ENCODE results near the gene CROCC2. TPM values are rescaled to one million over a fixed set of nuclear protein-coding genes. Genes with fewer than 3 reads are reported as not detected.

Gene CROCC2
- polyA plus RNA-seq, 1 of the 3 experiments (the other 2 are of a cell fraction): not detected

- H3F3A ChIP-seq (replicated peaks; ENCODE audit: insufficient read depth): no peaks in the 10 kb centered on the region
- H3K27me3 ChIP-seq (ENCODE audit: insufficient read depth): peaks cover under 1% of the 10 kb centered on the region; the same call in 1 of the 2 replicates
- no peak overlapping the region for H2AFZ ChIP-seq (ENCODE audit: low read depth)
- peaks cover 1 to 43% of the 10 kb centered on the region in 2 experiments; a peak in 1 of 4 replicates for H3K4me1 ChIP-seq (ENCODE audit: control insufficient read depth in 1 of 2, insufficient read depth in 2 of 2, low read depth in 1 of 2, low read length in 1 of 2)
- 73% methylated on average over 18 of the region's 20 CpGs for WGBS (ENCODE audit: low lambda C conversion rate)
- DNase-seq: no peak
- no peaks in the 10 kb centered on the region for H3K9me3 ChIP-seq
- H3K4me2 ChIP-seq: no peak overlapping the region
- H3K9me2 ChIP-seq: no peaks in the 10 kb centered on the region
- no peak overlapping the region for H3K27ac ChIP-seq (ENCODE audit: low read depth in 2 of 2, low read length in 1 of 2)
- no peaks in the 10 kb centered on the region for H4K20me1 ChIP-seq (ENCODE audit: insufficient read depth)
- TF ChIP-seq SMC3 (IDR thresholded peaks at IDR 0.05; ENCODE audit: low read depth, low read length) (no peak), TCF12 (IDR thresholded peaks at IDR 0.05) (no peak), ZBTB33 (IDR thresholded peaks at IDR 0.05; ENCODE audit: borderline replicate concordance, low read depth) (no peak), MAX (IDR thresholded peaks at IDR 0.05; ENCODE audit: low read depth) (no peak), NRF1 (IDR thresholded peaks at IDR 0.05; ENCODE audit: low read depth, low read length) (no peak), EZH2phosphoT487 (IDR thresholded peaks at IDR 0.05; ENCODE audit: borderline replicate concordance, low read depth) (no peak), USF1 (IDR thresholded peaks at IDR 0.05; ENCODE audit: borderline replicate concordance, low read depth) (no peak), POLR2AphosphoS5 (IDR thresholded peaks at IDR 0.05; ENCODE audit: low read depth, low read length) (no peak), RCOR1 (IDR thresholded peaks at IDR 0.05; ENCODE audit: low read length) (no peak)
- TF ChIP-seq, protein P1, sequence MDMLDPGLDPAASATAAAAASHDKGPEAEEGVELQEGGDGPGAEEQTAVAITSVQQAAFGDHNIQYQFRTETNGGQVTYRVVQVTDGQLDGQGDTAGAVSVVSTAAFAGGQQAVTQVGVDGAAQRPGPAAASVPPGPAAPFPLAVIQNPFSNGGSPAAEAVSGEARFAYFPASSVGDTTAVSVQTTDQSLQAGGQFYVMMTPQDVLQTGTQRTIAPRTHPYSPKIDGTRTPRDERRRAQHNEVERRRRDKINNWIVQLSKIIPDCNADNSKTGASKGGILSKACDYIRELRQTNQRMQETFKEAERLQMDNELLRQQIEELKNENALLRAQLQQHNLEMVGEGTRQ (IDR thresholded peaks at IDR 0.05; ENCODE audit: borderline replicate concordance, low read depth, low read length): no peak
- ChIA-PET POLR2A (no interaction called here), CTCF (interaction anchor here (1.7 kb wide), 1 partner anchor 61 kb away, joined by 6 read pairs; no protein-coding TSS in a partner anchor)
- H3K79me2 ChIP-seq (ENCODE audit: insufficient read depth): no peaks in the 10 kb centered on the region
- no peak overlapping the region for H3K9ac ChIP-seq
- no peaks in the 10 kb centered on the region for H3K36me3 ChIP-seq (replicated peaks in 1 of 2; ENCODE audit: control insufficient read depth in 1 of 2, insufficient read depth in 2 of 2, low read length in 1 of 2)
- no peak overlapping the region for H3K4me3 ChIP-seq (ENCODE audit: low read depth in 2 of 2, low read length in 1 of 2)
Measured at GRCh38 chr2:240911641-240912265, 5.6 kb downstream of the CROCC2 start.
